ENCODE measurements around the gene RFX8.

GRCh38 chr2:101516823-101517690 is 42.1 kb upstream of the RFX8 start:
- TF ChIP-seq CTCF (IDR thresholded peaks at IDR 0.05; ENCODE audit: control extremely low read depth in 1 of 3, insufficient read depth in 1 of 3, low read depth in 1 of 3, low read length in 3 of 3): no peak
- no peak for TF ChIP-seq SIN3A (conservative IDR thresholded peaks at IDR 0.05 in 1 of 2, IDR thresholded peaks at IDR 0.05 in 1 of 2; ENCODE audit: low read depth in 1 of 2, low read length in 2 of 2)
- TF ChIP-seq ATF3 (IDR thresholded peaks at IDR 0.05; ENCODE audit: insufficient read depth, low read depth, low read length): no peak
- no peak for TF ChIP-seq EGR1 (IDR thresholded peaks at IDR 0.05; ENCODE audit: borderline replicate concordance, low read depth, low read length)
- TF ChIP-seq KDM5A (IDR thresholded peaks at IDR 0.05; ENCODE audit: low read length): no peak
- TF ChIP-seq EZH2 (IDR thresholded peaks at IDR 0.05; ENCODE audit: low read depth, low read length, severe bottlenecking): no peak
- no peak for TF ChIP-seq ASH2L (IDR thresholded peaks at IDR 0.05; ENCODE audit: low read length)
- no peak for TF ChIP-seq POLR2A (IDR thresholded peaks at IDR 0.05; ENCODE audit: control extremely low read depth in 1 of 2, low read depth in 2 of 2, low read length in 2 of 2)
- no peak for TF ChIP-seq BACH1 (IDR thresholded peaks at IDR 0.05; ENCODE audit: low read length)
- no peak for TF ChIP-seq RBBP5 (IDR thresholded peaks at IDR 0.05; ENCODE audit: borderline replicate concordance, low read depth, low read length)
- no peak for TF ChIP-seq RNF2 (IDR thresholded peaks at IDR 0.05; ENCODE audit: borderline replicate concordance, low read depth, low read length, missing control alignments, poor library complexity, severe bottlenecking)
- TF ChIP-seq KDM1A (IDR thresholded peaks at IDR 0.05; ENCODE audit: borderline replicate concordance, low read length): no peak
- TF ChIP-seq POLR2AphosphoS5 (IDR thresholded peaks at IDR 0.05; ENCODE audit: low read depth, low read length): no peak
- no peak for TF ChIP-seq TAF1 (IDR thresholded peaks at IDR 0.05; ENCODE audit: low read depth, low read length)

Measured in H1 (cell line).